Hepatocyte (in vitro differentiated cells): ENCODE data around the gene ZPR1.

ENCODE experiments used
- EZH2phosphoT487 ChIP-seq: fragments of 200-600 bp; sonication (generic); IDR thresholded peaks from one replicate; pipeline ENCODE4 v1.6.1; 2018; ENCODE audit warnings: antibody characterized with exemption, mild to moderate bottlenecking, low read depth, moderate library complexity; ENCODE audit not compliant: unreplicated experiment, severe bottlenecking
- TF ChIP-seq, protein P1 (sequence below): fragments of 200-600 bp; sonication (generic); IDR thresholded peaks from 2 replicates; pipeline ENCODE4 v1.5.1; 2016; ENCODE audit warnings: antibody characterized with exemption, mild to moderate bottlenecking; ENCODE audit not compliant: poor library complexity

- TF ChIP-seq, protein P1, sequence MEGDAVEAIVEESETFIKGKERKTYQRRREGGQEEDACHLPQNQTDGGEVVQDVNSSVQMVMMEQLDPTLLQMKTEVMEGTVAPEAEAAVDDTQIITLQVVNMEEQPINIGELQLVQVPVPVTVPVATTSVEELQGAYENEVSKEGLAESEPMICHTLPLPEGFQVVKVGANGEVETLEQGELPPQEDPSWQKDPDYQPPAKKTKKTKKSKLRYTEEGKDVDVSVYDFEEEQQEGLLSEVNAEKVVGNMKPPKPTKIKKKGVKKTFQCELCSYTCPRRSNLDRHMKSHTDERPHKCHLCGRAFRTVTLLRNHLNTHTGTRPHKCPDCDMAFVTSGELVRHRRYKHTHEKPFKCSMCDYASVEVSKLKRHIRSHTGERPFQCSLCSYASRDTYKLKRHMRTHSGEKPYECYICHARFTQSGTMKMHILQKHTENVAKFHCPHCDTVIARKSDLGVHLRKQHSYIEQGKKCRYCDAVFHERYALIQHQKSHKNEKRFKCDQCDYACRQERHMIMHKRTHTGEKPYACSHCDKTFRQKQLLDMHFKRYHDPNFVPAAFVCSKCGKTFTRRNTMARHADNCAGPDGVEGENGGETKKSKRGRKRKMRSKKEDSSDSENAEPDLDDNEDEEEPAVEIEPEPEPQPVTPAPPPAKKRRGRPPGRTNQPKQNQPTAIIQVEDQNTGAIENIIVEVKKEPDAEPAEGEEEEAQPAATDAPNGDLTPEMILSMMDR, result no peak
- no peak for TF ChIP-seq EZH2phosphoT487
These were observed 63.0 kb downstream of the ZPR1 start for GRCh38 chr11:116724813-116725212.
